GM23338 (cell line): ENCODE results near the gene OMP. TPM values are rescaled to one million over a fixed set of nuclear protein-coding genes. Genes with fewer than 3 reads are reported as not detected.

ENCODE experiments used
- ATAC-seq: fragments of 200-7000 bp; cut with Tn5 transposase; 3 replicates; pipeline ENCODE4 v1.9.1; 2020
- DNase-seq: peaks from one replicate; pipeline ENCODE4 v3.0.0-alpha.2; 2015; ENCODE audit warnings: low spot score
- H2AFZ ChIP-seq: fragments of 200-600 bp; sonication (generic); 2 replicates; pipeline ENCODE4 v1.8.0; 2016; ENCODE audit warnings: antibody characterized with exemption, mild to moderate bottlenecking, moderate library complexity
- H3F3A ChIP-seq: fragments of 200-600 bp; sonication (generic); replicated peaks from 2 replicates; pipeline ENCODE4 v1.8.0; 2017; ENCODE audit warnings: antibody characterized with exemption, mixed run types, low read depth
- H3K27ac ChIP-seq: fragments of 200-600 bp; sonication (generic); 2 replicates; pipeline ENCODE4 v1.6.1; 2016; ENCODE audit warnings: low read depth
- H3K27me3 ChIP-seq: fragments of 200-600 bp; sonication (generic); 2 replicates; pipeline ENCODE4 v1.8.0; 2016; ENCODE audit warnings: mild to moderate bottlenecking, mixed run types, moderate library complexity; ENCODE audit not compliant: insufficient read depth
- H3K36me3 ChIP-seq: fragments of 200-600 bp; sonication (generic); 2 replicates; pipeline ENCODE4 v1.8.0; 2016; ENCODE audit warnings: mild to moderate bottlenecking; ENCODE audit not compliant: insufficient read depth
- H3K4me1 ChIP-seq: fragments of 200-600 bp; sonication (generic); 2 replicates; pipeline ENCODE4 v1.8.0; 2016; ENCODE audit warnings: mild to moderate bottlenecking, moderate library complexity; ENCODE audit not compliant: insufficient read depth
- H3K4me2 ChIP-seq: fragments of 200-600 bp; sonication (generic); 2 replicates; pipeline ENCODE4 v1.7.1; 2017; ENCODE audit warnings: mixed run types
- H3K4me3 ChIP-seq: fragments of 200-600 bp; sonication (generic); 2 replicates; pipeline ENCODE4 v1.6.1; 2016; ENCODE audit warnings: mixed run types
- H3K79me2 ChIP-seq: fragments of 200-600 bp; sonication (generic); replicated peaks from 2 replicates; pipeline ENCODE4 v1.8.0; 2017; ENCODE audit warnings: mild to moderate bottlenecking; ENCODE audit not compliant: insufficient read depth
- H3K9me2 ChIP-seq: fragments of 200-600 bp; sonication (generic); 2 replicates; pipeline ENCODE4 v1.8.0; 2017; ENCODE audit not compliant: insufficient read depth
- H4K20me1 ChIP-seq: fragments of 200-600 bp; sonication (generic); replicated peaks from 2 replicates; pipeline ENCODE4 v1.8.0; 2017; ENCODE audit warnings: mild to moderate bottlenecking; ENCODE audit not compliant: insufficient read depth
- H3K27ac Mint-ChIP-seq: 2 replicates; pipeline ENCODE4 v1.8.0; 2020; ENCODE audit warnings: inconsistent platforms, mild to moderate bottlenecking, moderate library complexity, mixed read lengths
- H3K27me3 Mint-ChIP-seq: 3 replicates; pipeline ENCODE4 v1.8.0; 2022; ENCODE audit warnings: low read depth, mild to moderate bottlenecking, moderate library complexity, mixed read lengths, inconsistent platforms; ENCODE audit not compliant: insufficient read depth, poor library complexity
- H3K36me3 Mint-ChIP-seq: 3 replicates; pipeline ENCODE4 v1.8.0; 2021; ENCODE audit warnings: low read depth, mild to moderate bottlenecking, inconsistent platforms, moderate library complexity, mixed read lengths
- H3K4me1 Mint-ChIP-seq: 3 replicates; pipeline ENCODE4 v1.8.0; 2020; ENCODE audit warnings: mild to moderate bottlenecking, inconsistent platforms, mixed read lengths
- H3K4me3 Mint-ChIP-seq: 3 replicates; pipeline ENCODE4 v1.8.0; 2021; ENCODE audit warnings: moderate library complexity, mild to moderate bottlenecking, inconsistent platforms, mixed read lengths
- H3K9me3 Mint-ChIP-seq: 3 replicates; pipeline ENCODE4 v1.8.0; 2020; ENCODE audit warnings: moderate library complexity, mild to moderate bottlenecking, inconsistent platforms, mixed read lengths
- CTCF ChIP-seq, 2 experiments: fragments of 200-600 bp in 1 of 2; sonication (generic) in 1 of 2; conservative IDR thresholded peaks; 2 replicates each; pipeline versions ENCODE4 v1.5.1 to v1.6.1; 2016 to 2017; ENCODE audit warnings: antibody characterized with exemption in 2 of 2, low read depth in 2 of 2, mild to moderate bottlenecking in 2 of 2, moderate library complexity in 1 of 2
- ETS1 ChIP-seq: IDR thresholded peaks from 2 replicates; pipeline ENCODE4 v1.6.1; 2016; ENCODE audit warnings: antibody characterized with exemption
- EZH2phosphoT487 ChIP-seq: fragments of 200-600 bp; sonication (generic); IDR thresholded peaks from one replicate; pipeline ENCODE4 v1.8.1; 2018; ENCODE audit warnings: antibody characterized with exemption; ENCODE audit not compliant: unreplicated experiment
- JUNB ChIP-seq: IDR thresholded peaks from one replicate; pipeline ENCODE4 v1.6.1; 2016; ENCODE audit warnings: antibody characterized with exemption; ENCODE audit not compliant: unreplicated experiment
- NANOG ChIP-seq: IDR thresholded peaks from 2 replicates; pipeline ENCODE4 v1.6.1; 2016; ENCODE audit warnings: antibody characterized with exemption, borderline replicate concordance
- POLR2AphosphoS5 ChIP-seq: IDR thresholded peaks from 2 replicates; pipeline ENCODE4 v1.6.1; 2016; ENCODE audit warnings: antibody characterized with exemption, low read depth
- REST ChIP-seq: IDR thresholded peaks from one replicate; pipeline ENCODE4 v1.6.1; 2018; ENCODE audit warnings: antibody characterized with exemption; ENCODE audit not compliant: unreplicated experiment
- STAT1 ChIP-seq: IDR thresholded peaks from one replicate; pipeline ENCODE4 v1.6.1; 2016; ENCODE audit warnings: antibody characterized with exemption; ENCODE audit not compliant: unreplicated experiment
- ZNF114 ChIP-seq: fragments of 250-450 bp; sonication (Bioruptor Pico); IDR thresholded peaks from 2 replicates; pipeline ENCODE4 v1.5.0; 2020; ENCODE audit warnings: mild to moderate bottlenecking, moderate library complexity
- ZNF331 ChIP-seq: fragments of 250-450 bp; sonication (Bioruptor Pico); IDR thresholded peaks from 2 replicates; pipeline ENCODE4 v1.5.0; 2020; ENCODE audit warnings: low read depth, mild to moderate bottlenecking, moderate library complexity
- ZNF462 ChIP-seq: fragments of 250-450 bp; sonication (Bioruptor Pico); IDR thresholded peaks from 2 replicates; pipeline ENCODE4 v1.5.0; 2020; ENCODE audit warnings: mild to moderate bottlenecking, moderate library complexity
- polyA plus RNA-seq: library from polyadenylated mRNA; unstranded; fragments of >200 nt; fragmentation: Nextera tagmentation; extraction: Ambion mirVana; gene quantifications from 2 replicates; pipeline ENCODE4 v1.2.1, GENCODE V29; 2016
- total RNA-seq: library from RNA; depleted of rRNA; stranded (reverse); fragments of >200 nt; shearing (Covaris generic); gene quantifications from 2 replicates; pipeline ENCODE4 v1.2.3, GENCODE V29; 2014

Gene OMP
- total and polyA plus RNA-seq, 2 experiments from 2014 or later = 1.0 TPM; not detected in 1

GRCh38 chr11:77148963-77149715 is 46.5 kb downstream of the OMP start (continued):
- TF ChIP-seq ZNF462 (CRISPR knock-in tag) = no peak
- no peak for TF ChIP-seq POLR2AphosphoS5

- no peak overlapping the region for H2AFZ ChIP-seq
- Mint-ChIP-seq H3K36me3 (no peaks in the 10 kb centered on the region), H3K4me3 (no peak overlapping the region), H3K27ac (no peak overlapping the region), H3K4me1 (peaks cover 29% of the 10 kb centered on the region), H3K27me3 (peaks cover 21% of the 10 kb centered on the region), H3K9me3 (no peaks in the 10 kb centered on the region)
- peaks cover 12% of the 10 kb centered on the region for H3K4me1 ChIP-seq
- no peaks in the 10 kb centered on the region for H3K79me2 ChIP-seq
- H3K4me3 ChIP-seq = no peak overlapping the region
- no peaks in the 10 kb centered on the region for H3K9me2 ChIP-seq
- DNase-seq (no peak), ATAC-seq (0 out of 3 replicates have a peak, but pooled peaks have one; percentile 3)
- H3K36me3 ChIP-seq = no peaks in the 10 kb centered on the region
- no peak overlapping the region for H3K27ac ChIP-seq
- H3K4me2 ChIP-seq = no peak overlapping the region
- H3K27me3 ChIP-seq = no peaks in the 10 kb centered on the region
- H4K20me1 ChIP-seq = no peaks in the 10 kb centered on the region
- no peaks in the 10 kb centered on the region for H3F3A ChIP-seq
- TF ChIP-seq JUNB (no peak), ETS1 (no peak), CTCF (conservative IDR thresholded peaks at IDR 0.05; ENCODE audit: low read depth in 2 of 2) (no peak), ZNF331 (no peak), STAT1 (no peak), NANOG (no peak), REST (no peak), POLR2AphosphoS5 (no peak), EZH2phosphoT487 (no peak), ZNF114 (CRISPR knock-in tag) (no peak)
Measured at GRCh38 chr11:77149716-77150392, 47.2 kb downstream of the OMP start.
